HG03064 (cell line): ENCODE data around the gene LURAP1L.

ENCODE experiments used
- ATAC-seq: cut with Tn5 transposase; IDR thresholded peaks from one replicate; pipeline ENCODE4 v1.9.1; 2021; ENCODE audit warnings: low read depth; ENCODE audit not compliant: unreplicated experiment

LURAP1L gene, protein sequence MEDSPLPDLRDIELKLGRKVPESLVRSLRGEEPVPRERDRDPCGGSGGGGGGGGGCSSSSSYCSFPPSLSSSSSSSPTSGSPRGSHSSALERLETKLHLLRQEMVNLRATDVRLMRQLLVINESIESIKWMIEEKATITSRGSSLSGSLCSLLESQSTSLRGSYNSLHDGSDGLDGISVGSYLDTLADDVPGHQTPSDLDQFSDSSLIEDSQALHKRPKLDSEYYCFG

GRCh38 chr9:12774861-12775678, at the start of gene LURAP1L:
Gene LURAP1L (plus strand): TSS chr9:12775020. CDS start chr9:12775716, 696 bp downstream.
- no peak for ATAC-seq

DNA sequence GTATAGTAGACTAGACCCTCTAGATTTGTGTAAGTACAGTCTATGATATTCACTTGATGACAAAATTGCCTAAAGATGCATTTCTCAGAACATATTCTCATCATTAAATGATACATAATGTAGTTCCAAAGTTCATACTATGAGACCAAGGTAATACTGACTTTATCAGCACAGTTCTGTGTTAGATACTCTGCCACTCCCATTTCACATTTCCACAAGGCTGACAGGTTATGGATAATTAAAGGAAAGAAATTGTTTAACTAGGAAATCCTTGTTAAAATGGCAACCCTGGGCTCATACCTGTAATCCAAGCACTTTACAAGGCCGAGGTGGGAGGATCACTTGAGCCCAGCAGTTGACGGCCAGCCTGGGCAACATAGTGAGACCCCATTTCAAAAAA, 48.0 kb upstream of the LURAP1L start:
- no peak for ATAC-seq

DNA sequence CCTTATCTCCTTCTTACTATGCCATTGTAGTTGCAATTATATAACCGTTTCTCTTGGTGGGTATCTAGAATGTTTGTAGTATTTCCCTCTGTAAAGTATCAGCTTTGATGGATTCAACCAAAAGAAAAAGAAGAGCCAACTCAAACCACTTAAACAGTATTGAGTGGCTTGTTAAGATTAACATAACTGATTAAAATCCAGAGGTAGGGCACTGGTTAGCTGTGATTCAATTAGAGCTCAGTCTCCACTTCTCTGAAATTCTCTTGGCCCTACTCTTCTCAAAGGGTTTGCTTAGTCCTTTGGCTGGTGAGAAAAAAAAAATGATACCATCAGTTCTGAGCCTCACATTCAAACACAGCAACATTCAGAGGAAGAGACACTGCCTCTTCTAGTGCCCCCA, 44.6 kb upstream of the LURAP1L start:
- ATAC-seq: no peak

DNA sequence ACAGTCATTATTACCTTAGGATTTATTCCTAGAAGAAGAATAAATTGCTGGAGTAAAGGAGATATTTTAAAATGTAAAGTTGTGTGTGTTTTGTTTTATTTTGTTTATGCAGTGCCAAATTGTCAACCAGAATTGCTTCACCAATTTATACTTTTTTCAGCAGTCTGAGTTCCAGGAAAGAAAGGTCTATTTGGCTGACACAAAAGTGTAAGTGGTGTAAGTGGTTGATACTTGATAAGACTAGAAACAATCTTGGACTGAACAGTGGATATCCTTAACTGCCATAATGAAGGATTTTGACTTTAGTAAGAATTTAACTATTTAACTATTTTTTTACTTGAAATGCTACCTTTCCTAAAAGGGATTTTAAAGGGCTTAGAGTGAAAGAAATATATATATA, 43.9 kb upstream of the LURAP1L start:
- ATAC-seq: no peak

GRCh38 chr9:12732971-12733370, 41.8 kb upstream of the LURAP1L start:
- no peak for ATAC-seq

GRCh38 chr9:12735665-12736064, 39.2 kb upstream of the LURAP1L start:
- ATAC-seq: no peak

GRCh38 chr9:12737871-12738270, 36.9 kb upstream of the LURAP1L start:
- no peak for ATAC-seq

DNA sequence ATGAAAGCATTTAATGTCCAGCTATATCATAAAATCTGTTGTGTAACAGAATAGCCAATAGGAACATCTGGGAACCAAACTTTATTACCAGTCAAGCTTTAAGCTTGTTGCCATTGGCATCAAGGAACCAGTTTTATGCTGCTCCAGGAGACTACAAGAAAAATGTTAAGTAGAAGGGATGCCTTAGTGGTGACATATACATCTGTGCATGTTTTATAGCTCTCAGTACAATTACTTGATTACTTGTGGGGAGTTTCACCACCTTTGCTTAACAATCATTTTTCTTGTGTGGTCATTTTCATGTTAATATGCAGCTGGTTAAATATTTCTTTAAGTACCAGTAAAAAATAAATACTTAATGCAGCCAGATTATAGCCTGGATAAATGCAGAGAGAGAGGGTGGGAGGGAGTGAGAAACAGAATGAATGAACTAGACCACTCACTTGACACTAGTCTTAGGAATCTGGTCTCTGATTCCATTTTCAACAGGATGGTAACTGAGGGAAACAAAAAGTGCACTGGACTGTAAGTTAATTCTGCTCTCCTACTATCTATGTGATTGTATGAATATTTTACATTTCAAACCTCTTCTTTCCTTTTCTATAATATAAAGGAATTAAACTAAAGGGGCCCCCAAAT, 35.7 kb upstream of the LURAP1L start:
- no peak for ATAC-seq

- ATAC-seq: no peak
Measured at GRCh38 chr9:12740845-12741244, 34.0 kb upstream of the LURAP1L start.

DNA sequence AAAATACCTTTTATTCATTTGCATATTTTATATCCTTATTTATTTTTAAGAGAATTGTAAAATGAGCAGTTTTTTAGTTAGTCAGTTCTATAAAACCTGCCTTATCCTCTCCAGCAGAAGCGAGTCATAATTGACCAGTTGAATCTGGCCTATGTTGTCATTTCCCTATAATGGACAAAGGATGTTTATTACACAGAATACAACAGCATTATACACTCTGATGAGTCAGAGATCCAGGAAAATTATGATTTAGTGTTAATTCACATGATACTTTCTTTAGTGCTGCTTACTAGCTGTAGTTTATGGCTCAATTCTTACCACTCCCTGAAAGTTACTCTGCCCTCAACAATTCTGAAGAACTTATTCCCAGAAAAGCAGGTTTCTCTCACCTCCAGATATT, 26.8 kb upstream of the LURAP1L start:
- ATAC-seq: no peak

- no peak for ATAC-seq
Measured at GRCh38 chr9:12748954-12749353, 25.9 kb upstream of the LURAP1L start.

- no peak for ATAC-seq
Measured at GRCh38 chr9:12753931-12754330, 20.9 kb upstream of the LURAP1L start.

- ATAC-seq: no peak
Measured at GRCh38 chr9:12759761-12760160, 15.1 kb upstream of the LURAP1L start.

- ATAC-seq: no peak
Measured at GRCh38 chr9:12760758-12761157, 14.1 kb upstream of the LURAP1L start.

GRCh38 chr9:12764150-12764549, 10.7 kb upstream of the LURAP1L start:
- no peak for ATAC-seq

GRCh38 chr9:12765088-12765798, 9.6 kb upstream of the LURAP1L start:
- ATAC-seq: no peak

GRCh38 chr9:12766357-12766756, 8.5 kb upstream of the LURAP1L start:
- ATAC-seq: no peak

DNA sequence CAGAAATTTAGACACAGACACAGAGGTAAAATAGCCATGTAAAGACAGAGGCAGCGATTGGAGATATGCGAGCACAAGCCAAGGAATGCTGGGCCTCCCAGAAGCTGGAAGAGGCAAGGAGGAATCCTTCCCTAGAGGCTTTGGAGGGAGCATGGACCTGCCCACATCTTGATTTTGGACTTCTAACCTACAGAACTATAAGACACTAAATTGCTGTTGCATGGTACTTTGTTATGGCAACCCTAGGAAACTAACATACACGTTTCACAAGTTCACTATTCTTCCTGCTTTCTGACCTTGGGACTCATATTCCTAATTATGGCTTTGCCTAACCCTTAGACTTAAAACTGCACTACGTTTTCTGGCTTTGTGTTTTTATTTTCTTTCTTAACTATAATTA, 4.6 kb upstream of the LURAP1L start:
- ATAC-seq: no peak

DNA sequence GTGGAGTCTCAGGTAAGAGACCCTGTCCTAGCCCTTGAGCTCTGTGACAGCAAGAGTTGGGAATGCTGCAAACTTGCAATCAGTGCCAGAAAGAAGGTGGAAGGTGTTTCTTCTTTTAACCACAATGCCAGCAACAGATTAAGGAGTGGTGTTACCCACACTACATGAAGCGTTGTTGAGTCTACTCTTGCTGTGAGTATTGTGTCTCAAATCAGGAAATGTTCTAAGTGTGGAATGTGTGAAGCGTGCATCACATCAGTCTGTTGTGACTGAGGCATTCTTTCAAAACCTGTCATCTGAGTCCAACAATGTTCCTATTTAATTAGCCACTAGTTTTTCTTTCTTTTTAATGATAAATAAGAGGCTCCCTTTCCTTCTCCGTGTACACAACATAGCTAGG, 2.9 kb upstream of the LURAP1L start:
- ATAC-seq: no peak

GRCh38 chr9:12773562-12773961, 1.3 kb upstream of the LURAP1L start:
- ATAC-seq: no peak
